HG03442 (cell line): ENCODE data around the gene XG.
A peak's percentile ranks its signal among the peaks of the same experiment; 100 is the strongest.

Source experiments
- ATAC-seq: cut with Tn5 transposase; IDR thresholded peaks from one replicate; pipeline ENCODE4 v1.9.1; 2021; ENCODE audit warnings: mild to moderate bottlenecking, moderate library complexity; ENCODE audit not compliant: unreplicated experiment

Gene XG

DNA sequence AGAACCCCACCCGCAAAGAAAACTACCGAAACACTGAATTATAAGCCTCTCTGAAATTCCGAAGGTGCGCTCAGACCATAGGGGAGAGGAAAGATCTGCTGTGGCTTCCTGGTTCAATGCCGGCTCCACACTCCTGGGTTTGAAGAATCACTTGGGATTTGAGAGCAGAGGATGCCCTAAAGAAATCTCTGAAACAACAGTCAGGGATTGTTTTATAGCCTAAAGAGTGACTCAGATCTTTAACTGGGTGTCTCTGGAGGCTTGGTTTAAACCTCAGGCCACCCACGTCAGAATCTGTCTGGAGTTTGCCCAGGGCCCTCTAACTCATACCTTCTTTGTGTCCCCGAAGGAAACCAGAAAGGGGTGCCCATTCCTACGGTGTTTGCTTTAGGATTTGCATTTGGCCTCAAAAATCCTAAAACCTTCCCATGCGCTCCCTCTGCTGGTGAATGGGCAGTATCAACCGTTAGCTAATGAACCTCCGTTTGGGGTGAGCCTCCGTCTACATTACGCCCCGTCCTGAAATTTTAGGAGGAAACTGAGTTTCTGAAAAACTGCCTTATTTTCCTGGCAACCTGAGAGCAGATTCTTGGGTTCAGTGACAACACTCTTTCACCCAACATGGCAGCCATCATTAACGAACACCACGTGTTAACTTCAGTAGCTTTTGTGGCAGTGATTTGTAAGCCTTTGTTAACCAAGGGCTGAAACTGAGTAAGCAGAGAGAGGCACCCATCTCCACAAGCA, 60.5 kb downstream of the XG start:
- peak; percentile 43 for ATAC-seq

- ATAC-seq = no peak
Observed at GRCh38 chrX:2817036-2817435, 65.2 kb downstream of the XG start.

- ATAC-seq = no peak
Observed at GRCh38 chrX:2819345-2820135, 67.7 kb downstream of the XG start.

GRCh38 chrX:2820136-2820771, 68.4 kb downstream of the XG start:
- no peak for ATAC-seq

DNA sequence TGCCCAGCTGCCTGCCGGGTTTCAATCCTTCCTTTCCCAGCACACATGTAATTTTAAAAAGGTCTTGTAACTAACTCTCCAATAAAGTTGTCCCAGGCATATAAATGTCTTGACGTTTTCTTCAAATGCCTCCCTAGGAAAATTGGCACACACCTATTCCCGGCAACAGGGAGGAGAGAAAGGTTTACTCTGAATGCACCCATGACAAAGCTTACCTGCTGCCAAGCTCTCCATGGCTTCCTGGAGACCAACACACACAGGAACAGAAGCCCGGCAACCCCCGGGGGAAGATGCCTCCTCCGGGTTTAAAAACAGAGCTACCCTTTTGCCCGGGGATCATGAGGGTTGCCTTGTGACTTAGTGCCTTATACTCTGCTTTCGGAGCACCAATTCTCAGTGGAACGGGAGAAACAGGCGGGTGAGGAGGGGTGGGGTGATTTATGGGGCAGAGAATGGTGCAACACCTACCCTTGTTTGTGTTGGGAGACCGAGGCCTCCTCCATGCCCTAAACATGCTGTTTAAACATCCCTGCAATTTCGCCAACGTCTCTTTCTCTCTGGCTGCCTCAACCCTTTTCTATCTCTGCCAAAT, 72.1 kb downstream of the XG start:
- ATAC-seq = no peak

GRCh38 chrX:2824886-2825285, 73.0 kb downstream of the XG start:
- ATAC-seq = no peak

GRCh38 chrX:2828344-2828958, 76.6 kb downstream of the XG start, which contains the start of gene GYG2:
GYG2 (plus strand) TSS chrX:2828930; CDS start chrX:2830189, 1,259 bp downstream.
- ATAC-seq = no peak

GRCh38 chrX:2828959-2829411, 77.1 kb downstream of the XG start:
- no peak for ATAC-seq

DNA sequence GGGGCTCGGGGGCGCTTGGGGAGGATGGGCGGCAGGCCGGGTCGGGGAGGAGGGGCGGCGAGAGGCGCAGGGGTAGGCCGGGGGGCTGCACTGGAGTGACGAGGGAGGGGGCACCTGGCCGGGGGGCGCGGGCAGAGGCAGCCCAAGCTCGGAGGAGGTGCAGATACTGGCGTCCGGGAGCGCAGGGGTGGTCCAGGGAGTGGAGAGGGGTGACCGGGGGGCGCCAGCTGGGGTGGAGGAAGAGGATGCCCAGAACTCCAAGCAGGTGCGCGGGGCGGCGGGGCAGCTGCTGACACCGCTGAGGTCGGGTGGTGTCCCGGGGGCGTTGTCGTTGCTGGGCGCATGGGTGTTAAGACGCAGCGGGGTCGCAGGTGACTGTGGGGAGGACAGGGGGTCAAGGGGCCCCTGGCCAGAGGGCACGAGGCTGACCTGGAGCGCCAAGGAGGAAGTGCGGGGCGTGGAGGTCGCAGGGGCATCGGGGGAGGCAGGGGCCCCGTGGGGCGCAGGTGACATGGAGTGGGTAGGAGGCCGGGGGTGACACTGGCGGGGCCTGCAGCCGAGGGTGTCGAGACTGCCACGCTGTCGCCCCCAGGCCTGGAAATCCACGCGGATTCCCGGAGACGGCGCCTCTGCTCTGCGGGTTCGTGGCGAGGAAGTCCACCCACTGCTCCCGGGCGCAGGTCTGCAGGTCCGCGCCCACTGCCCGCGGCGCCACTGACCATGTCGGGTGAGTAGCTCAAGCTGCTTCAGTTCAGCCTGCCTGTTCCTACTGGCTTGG, 77.8 kb downstream of the XG start:
- ATAC-seq = no peak

DNA sequence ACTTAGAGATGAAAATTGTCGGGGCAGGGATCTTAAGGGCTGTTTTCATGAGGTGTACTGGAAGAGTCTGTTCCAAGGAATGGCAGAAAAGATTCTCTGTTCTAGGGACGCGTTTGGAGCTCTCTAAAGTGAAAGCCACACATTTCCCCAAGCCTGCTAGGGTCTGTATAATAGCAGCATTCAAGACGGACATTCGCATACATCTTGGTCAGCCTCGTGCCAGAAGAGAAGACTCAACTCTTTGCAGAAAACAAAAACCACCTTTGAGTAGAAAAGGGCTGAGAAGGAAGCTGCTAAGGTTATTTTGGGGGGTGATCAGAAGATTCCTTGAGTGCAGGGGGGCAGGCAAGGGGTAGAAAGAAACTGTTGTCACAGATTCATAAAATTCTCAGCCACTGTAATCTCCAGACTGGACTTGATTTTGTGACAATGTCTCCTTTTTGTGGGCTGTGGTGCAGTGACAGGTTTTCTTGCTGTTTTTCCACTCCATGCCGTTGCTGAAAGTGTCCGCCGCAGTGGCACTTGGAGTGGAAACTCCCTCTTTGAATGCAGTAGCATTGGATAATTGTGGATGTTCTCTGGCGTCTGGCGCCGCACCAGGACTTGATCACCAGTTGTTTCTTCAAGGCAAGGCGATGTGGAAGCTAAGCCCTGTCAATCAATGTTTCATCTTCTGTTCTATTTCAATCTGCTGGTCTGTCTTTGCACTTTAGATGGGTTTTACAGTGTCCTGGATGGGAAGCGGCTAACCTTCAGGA, 79.8 kb downstream of the XG start:
- no peak for ATAC-seq

GRCh38 chrX:2837961-2838360, 86.1 kb downstream of the XG start:
- ATAC-seq = no peak

- ATAC-seq = no peak
Observed at GRCh38 chrX:2840961-2841360, 89.1 kb downstream of the XG start.

DNA sequence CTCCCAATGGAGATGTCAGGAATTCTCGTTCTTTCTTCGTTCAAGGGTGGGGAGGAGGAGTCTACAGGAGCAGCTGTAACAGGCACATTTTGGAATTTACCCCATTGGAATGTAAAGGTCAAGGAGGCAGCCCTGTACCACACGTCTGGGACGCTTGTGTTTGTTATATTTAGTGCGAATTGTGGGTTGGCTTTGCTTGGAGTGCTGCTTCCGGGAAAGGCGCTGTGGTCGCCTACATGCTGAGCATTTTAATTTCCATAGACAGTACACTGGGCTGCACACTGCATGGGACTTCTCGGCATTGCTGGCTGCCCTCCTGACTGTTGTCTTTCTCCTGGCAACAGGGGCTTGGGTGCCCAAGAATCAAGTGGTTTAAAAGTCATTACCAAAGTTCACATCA, 89.7 kb downstream of the XG start:
- no peak for ATAC-seq

DNA sequence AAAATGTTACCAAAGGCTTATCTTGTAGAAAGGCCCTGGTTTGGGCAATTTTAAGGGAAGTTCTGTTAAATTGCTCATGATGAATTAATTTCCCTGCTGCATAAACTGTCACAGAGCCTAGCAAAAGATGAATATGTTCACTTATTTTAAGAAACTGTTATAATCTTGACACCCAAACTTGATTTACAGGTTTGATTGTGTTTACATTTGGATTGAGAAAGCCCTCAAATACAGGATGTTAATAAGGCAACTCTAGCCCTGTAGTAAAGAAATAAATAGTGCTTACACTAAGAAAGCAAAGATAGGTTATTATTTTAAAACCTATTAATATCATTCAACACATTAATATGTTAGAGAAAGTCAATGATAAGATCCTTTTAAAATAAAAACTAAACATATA, 95.2 kb downstream of the XG start:
- no peak for ATAC-seq

GRCh38 chrX:2848871-2849301, 97.0 kb downstream of the XG start:
- no peak for ATAC-seq

- no peak for ATAC-seq
Observed at GRCh38 chrX:2854918-2855317, 103.1 kb downstream of the XG start.

DNA sequence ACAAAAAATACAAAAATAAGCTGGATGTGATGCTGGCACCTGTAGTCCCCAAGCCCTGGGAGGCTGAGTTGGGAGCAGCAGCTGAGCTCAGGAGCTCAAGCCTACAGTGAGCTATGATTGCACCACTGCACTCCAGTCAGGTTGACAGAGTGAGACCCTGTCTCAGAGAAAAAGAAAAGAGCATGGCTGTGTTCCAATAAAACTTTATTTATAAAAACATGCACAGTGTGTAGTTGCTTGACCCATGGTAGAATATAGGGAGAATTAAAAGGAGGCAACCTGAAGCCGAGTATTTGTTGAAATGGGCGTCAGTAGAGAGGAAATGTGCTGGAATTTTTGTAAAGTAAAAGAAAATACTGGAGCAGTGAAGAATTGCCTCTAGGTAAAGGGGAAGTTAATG, 103.9 kb downstream of the XG start:
- ATAC-seq = no peak

DNA sequence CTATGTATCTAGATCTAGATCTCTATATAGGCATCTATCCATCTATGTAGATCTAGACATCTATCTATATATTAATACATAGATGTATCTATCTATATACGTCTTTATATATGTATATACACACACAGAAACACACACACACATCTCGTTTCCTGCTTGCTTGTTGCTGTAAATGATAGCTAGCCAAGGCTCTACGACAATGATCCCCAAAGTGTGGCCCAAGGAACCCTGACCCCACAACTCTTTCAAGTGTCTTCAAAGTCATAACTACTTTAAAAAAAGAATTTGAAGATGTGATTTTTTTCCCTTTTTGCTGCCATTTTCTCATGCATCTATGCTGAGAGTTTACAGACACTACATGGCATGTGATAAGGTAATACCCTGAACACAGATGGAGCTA, 105.7 kb downstream of the XG start:
- ATAC-seq = no peak

DNA sequence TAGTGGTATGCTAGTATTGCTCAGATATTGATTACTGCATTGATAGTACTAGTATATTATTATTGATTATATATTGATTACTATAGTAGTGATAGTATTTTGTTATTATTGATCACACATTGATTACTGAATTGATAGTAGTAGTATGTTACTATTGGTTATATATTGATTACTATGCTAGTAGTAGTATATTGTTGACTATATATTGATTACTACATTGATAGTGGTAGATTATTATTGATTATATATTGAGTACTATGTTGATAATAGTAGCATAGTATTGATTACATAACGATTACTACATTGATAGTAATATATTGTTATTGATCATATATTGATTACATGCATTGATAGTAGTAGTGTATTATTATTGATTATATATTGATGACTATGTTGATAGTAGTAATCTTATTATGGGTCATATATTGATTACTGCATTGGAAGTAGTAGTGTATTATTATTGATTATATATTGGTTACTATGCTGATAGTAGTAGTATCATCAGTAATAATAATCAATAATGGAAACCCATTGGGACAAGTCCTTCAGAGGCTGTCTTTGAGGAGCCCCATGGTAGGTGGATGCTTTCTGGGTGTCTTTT, 107.5 kb downstream of the XG start:
- ATAC-seq = no peak
